RCC 7860 (cell line): Measurements from ENCODE around the gene ACSM2A.
A peak's percentile ranks its signal among the peaks of the same experiment; 100 is the strongest.
"Not testable (repeated sequence)": the region's sequence is repeated elsewhere in the genome, so short reads cannot be mapped to it uniquely, and the experiment has no call there.

Source experiments
- DNase-seq: peaks from one replicate; pipeline ENCODE4 v3.0.0-alpha.2; 2015; ENCODE audit warnings: low spot score
- FAIRE-seq: peaks from 2 replicates; lab custom pipeline; 2012; peaks lifted over from hg19 to GRCh38; lab: Jason Lieb, UNC

ACSM2A gene, protein sequence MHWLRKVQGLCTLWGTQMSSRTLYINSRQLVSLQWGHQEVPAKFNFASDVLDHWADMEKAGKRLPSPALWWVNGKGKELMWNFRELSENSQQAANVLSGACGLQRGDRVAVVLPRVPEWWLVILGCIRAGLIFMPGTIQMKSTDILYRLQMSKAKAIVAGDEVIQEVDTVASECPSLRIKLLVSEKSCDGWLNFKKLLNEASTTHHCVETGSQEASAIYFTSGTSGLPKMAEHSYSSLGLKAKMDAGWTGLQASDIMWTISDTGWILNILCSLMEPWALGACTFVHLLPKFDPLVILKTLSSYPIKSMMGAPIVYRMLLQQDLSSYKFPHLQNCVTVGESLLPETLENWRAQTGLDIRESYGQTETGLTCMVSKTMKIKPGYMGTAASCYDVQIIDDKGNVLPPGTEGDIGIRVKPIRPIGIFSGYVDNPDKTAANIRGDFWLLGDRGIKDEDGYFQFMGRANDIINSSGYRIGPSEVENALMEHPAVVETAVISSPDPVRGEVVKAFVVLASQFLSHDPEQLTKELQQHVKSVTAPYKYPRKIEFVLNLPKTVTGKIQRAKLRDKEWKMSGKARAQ

GRCh38 chr16:20451364-20451763 lies at the start of gene ACSM2A:
Gene ACSM2A, plus strand, starts transcription at chr16:20451521. Its CDS starts 8,594 bp downstream, at chr16:20460115.
- FAIRE-seq, result not testable (repeated sequence)

DNA sequence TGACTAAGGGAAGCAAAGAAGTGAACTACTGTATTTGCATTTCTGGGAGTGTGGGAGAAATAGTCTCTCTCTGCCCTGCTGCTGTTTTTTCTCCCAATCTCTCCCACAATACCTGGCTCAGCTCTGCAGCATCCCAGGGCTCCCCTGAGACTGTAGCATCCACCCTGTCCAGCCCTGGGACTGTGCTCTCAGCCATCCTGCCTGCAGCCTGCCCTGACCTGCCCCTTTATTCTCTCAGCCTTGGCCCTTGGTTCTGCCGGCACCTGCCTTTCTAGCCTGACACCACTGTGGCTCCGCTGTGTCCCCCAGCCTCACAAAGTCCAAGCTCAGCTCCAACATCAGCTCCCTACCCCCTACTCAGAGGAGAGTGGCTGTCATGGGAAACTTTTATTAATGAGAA lies 48.7 kb upstream of the ACSM2A start:
- no peak for FAIRE-seq
- no peak for DNase-seq

More at GRCh38 chr16:20451364-20451763, at the start of gene ACSM2A:
- DNase-seq, result not testable (repeated sequence)

DNA sequence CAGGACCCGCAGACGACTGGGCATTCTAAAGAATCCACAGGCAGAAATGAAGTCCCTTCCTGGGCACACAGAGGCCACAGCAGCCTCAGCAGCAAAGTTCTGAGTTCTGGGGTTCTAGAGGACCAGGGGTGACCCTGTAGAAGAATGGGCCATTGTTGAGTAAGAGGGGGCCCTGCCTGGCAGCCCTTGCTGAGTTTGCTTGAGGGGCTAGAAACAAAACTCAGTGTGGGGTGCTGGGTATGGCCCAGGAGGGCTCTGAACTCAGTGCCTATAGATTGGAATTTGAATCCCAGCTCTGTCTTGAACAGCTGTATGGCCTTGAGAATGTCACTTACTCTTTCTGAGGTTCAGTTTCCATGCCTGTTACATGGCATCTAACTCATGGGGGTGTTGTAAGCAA lies 46.7 kb upstream of the ACSM2A start, which contains the start of gene PDILT:
Gene PDILT, minus strand, starts transcription at position 101 of the 400 bp plus-strand sequence. CDS start 5,437 bp downstream, outside the sequence.
- DNase-seq, result no peak
- no peak for FAIRE-seq

- FAIRE-seq (peak; percentile 44), DNase-seq (peak; percentile 27)
Observed at GRCh38 chr16:20409398-20410120, 41.8 kb upstream of the ACSM2A start, which contains the start of gene ACSM5. Gene ACSM5, plus strand, starts transcription at chr16:20409534. Its CDS starts 1,951 bp downstream, at chr16:20411485.

- DNase-seq (no peak), FAIRE-seq (no peak)
Observed at GRCh38 chr16:20410121-20410723, 41.1 kb upstream of the ACSM2A start.

GRCh38 chr16:20411055-20411454 lies 40.3 kb upstream of the ACSM2A start:
- DNase-seq (no peak), FAIRE-seq (no peak)

- DNase-seq, result peak; percentile 22
- no peak for FAIRE-seq
Observed at GRCh38 chr16:20415541-20415940, 35.8 kb upstream of the ACSM2A start.

GRCh38 chr16:20419093-20419492 lies 32.2 kb upstream of the ACSM2A start:
- DNase-seq, FAIRE-seq: not testable (repeated sequence)

DNA sequence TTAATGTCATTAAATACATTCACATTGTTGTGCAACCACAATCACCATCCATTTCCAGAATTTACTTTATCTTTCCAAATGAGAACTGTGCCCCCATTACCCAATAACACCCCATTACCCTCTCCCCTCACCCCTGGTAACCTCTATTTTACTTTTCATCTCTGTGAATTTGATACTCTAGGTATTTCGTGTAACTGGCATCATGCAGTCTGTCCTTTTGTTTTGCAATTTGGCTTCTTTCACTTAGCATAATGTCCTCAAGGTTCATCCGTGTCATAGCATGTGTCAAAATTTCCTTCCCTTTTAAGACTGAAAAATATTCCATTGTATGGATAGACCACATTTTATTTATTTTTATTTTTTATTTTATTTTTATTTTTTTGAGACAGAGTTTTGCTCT lies 29.6 kb upstream of the ACSM2A start:
- DNase-seq, FAIRE-seq: not testable (repeated sequence)

- not testable (repeated sequence) for FAIRE-seq
Observed at GRCh38 chr16:20423772-20424128, 27.6 kb upstream of the ACSM2A start.

DNA sequence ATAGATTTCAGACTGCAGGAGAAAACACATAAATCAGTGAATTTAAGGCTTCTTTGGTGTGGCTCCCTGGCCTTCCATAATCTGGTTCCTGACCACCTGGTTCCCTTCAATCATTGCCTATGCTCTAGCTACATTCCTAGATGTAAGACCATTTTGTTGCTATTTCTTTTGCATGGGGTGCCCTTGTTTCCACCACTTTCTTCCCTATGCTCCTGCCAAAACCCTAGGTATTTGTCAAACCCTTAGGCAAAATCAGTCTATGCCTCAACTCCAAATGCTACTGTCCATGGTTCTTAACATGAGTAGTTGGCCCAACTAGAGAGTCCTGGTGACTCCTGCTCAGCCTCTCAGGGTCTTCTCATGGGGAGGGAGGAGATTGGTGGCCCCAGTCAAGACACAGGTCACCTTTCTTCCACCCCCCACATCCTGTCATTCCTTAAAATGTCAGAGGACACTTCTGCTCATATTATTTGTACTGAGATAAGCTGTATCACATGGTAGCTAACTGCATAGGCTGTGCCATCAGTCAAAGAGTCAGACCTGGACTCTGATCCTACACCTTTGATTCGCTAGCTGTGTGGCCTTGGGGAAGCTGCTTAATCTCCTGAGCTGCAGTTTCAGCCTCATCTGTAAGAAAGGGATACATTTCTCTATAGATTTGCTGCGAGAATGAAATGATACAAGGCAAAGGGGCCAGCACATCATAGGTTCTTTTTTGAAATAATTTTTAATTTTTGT lies 27.0 kb upstream of the ACSM2A start:
- DNase-seq, result no peak
- no peak for FAIRE-seq

More at GRCh38 chr16:20423772-20424128, 27.6 kb upstream of the ACSM2A start:
- not testable (repeated sequence) for DNase-seq

DNA sequence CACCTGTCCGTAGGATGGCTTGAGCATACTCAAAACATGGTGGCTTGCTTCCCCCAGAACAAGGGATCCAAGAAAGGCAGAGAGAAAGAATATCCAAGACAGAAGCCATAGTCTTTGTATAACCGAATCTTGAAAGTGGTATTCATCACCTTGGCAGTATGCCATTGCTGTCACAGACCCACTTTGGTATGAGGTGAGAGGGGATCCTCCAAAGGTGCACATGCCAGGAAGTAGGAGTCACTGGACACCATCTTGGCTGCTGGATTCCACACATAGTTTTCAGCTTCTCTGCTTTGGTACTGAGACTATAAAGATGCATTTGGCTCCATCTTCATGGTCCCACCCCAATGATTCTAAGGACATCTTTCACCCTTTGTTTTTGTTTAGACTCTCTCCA lies 23.9 kb upstream of the ACSM2A start:
- not testable (repeated sequence) for FAIRE-seq
- peak; percentile 53 for DNase-seq

DNA sequence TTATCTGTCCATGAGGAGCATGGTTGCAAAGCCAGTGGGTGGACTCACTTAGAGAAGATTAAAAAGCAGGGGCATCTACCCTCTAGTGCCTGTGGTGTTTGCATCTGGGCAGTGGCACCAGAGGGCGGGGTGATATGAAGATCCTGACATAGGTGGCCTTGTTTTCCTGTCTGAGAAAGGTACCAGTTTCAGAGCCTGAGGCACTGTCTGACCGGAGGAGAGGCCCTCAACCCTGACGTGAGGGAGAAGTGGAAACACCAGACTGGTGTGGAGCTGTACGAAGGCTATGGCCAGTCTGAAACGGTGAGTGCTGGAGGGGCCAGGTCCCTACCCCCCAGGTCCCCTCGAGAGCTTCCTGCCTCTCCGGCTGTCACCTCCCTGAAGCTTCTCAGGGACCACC lies 21.8 kb upstream of the ACSM2A start:
- not testable (repeated sequence) for DNase-seq, FAIRE-seq

GRCh38 chr16:20430480-20430879 lies 20.8 kb upstream of the ACSM2A start:
- FAIRE-seq, DNase-seq: not testable (repeated sequence)

GRCh38 chr16:20430948-20431347 lies 20.4 kb upstream of the ACSM2A start:
- no peak for DNase-seq
- FAIRE-seq, result no peak

DNA sequence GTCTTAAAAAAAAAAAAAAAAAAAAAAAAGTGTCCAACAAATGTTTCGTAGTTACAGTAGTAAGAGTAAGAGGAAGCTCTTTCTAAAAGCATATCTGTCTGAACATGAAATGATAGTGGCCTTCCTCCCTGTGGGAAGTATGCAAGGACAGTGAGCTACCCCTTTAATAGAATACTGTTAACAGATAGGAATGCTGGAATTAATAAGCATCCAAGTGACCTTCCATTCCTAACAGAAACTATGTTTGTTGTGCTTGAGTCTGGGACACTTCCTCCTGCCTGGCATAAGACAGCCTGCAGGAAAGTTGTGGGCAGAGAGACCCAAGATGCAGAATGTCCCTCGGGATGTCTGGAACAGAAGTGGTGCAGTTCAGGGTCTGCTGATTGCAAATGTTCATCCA lies 12.4 kb upstream of the ACSM2A start:
- FAIRE-seq, DNase-seq: not testable (repeated sequence)

DNA sequence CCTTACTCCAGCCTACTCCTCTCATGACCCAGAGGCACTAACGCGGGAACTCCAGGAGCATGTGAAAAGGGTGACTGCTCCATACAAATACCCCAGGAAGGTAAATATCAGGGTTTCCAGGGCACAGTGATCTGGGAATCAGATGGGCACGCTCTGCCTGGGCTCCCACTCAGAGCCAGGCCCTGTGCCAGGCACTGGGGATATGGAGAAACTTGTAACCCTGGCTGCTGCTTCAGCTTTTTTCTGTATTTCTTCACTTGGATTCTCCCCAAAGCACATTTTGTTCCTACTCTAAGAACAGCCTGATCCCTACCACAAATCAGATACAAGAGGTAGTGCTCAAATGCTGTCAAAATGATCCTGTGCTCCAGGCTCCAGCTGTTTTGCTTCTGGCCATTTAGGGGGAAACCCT lies 11.5 kb upstream of the ACSM2A start:
- FAIRE-seq, DNase-seq: not testable (repeated sequence)

DNA sequence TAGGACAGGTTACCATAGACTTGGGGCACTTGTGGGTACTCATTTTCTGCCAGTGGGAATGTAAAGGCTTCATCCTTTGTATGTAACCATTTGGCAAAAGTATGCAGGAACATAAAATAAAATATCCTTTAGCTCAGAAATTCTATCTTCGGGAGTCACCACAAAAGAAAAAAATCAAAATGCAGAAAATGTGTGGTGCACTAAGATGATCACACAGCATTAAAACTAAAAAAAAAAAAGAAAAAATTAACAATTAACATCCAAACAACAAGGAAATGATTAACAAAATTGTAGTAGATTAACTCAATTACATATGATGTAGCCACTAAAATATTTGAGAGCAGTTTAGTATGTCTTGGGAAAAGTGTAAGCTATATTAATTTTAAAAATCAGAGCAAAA lies 10.6 kb upstream of the ACSM2A start:
- FAIRE-seq (peak; percentile 88), DNase-seq (peak; percentile 15)

- no peak for FAIRE-seq
- DNase-seq, result peak; percentile 27
Observed at GRCh38 chr16:20441191-20441590, 10.1 kb upstream of the ACSM2A start.

DNA sequence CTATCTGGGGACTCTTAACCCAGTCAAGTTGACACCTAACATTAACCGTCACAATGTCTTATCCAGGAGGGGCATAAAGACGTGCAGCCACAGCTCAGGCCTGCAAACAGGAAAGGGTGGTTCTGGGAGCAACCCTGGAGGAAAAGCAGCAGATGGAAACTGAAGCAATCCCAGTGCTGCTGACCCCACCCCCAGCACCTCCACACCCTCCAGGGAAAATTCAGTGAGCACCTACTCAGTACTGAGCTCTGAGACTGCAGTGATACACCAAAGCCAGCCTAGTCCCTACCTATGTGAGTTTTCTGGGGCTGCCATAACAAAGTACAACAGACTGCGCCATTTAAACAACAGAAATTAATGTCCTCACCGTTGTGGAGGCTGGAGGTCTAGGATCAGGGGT lies 9.5 kb upstream of the ACSM2A start:
- not testable (repeated sequence) for FAIRE-seq, DNase-seq
